H1 (cell line): ENCODE measurements around the gene NR1I2. TPM values are rescaled to one million over a fixed set of nuclear protein-coding genes. Genes with fewer than 3 reads are reported as not detected.

Experiments used
- CTCF ChIA-PET: fragments of 300-600 bp; sonication (Branson Sonifier 250); formaldehyde crosslinking; loops from one replicate; lab custom pipeline; 2021; ENCODE audit not compliant: partially characterized antibody; lab: Charles Lee
- POLR2A ChIA-PET: fragments of 300-600 bp; sonication (Branson Sonifier 250); formaldehyde crosslinking; loops from one replicate; lab custom pipeline; 2021; ENCODE audit warnings: inconsistent platforms; ENCODE audit not compliant: partially characterized antibody; lab: Charles Lee
- DNase-seq, 2 experiments: peaks; one replicate each; pipeline versions ENCODE4 v3.0.0 to v3.0.0-alpha.2; 2010 to 2022; ENCODE audit warnings: low spot score in 2 of 2, low read depth in 1 of 2, mixed read lengths in 1 of 2
- FAIRE-seq: peaks from 2 replicates; lab custom pipeline; 2011; peaks lifted over from hg19 to GRCh38; lab: Jason Lieb, UNC
- H2AFZ ChIP-seq: 2 replicates; pipeline ENCODE4 v1.8.1; 2012; ENCODE audit warnings: low read length, inconsistent platforms
- H2AK5ac ChIP-seq: 2 replicates; pipeline ENCODE4 v1.6.1; 2013; ENCODE audit warnings: low read depth, low read length
- H2BK120ac ChIP-seq: replicated peaks from 2 replicates; pipeline ENCODE3; 2013; ENCODE audit warnings: low read depth, low read length, inconsistent platforms
- H2BK12ac ChIP-seq: 2 replicates; pipeline ENCODE4 v1.6.1; 2013; ENCODE audit warnings: low read depth, low read length
- H2BK15ac ChIP-seq: 2 replicates; pipeline ENCODE4 v1.6.1; 2013; ENCODE audit warnings: low read length
- H2BK20ac ChIP-seq: 2 replicates; pipeline ENCODE4 v1.6.1; 2013; ENCODE audit warnings: low read length
- H2BK5ac ChIP-seq: 2 replicates; pipeline ENCODE4 v1.6.1; 2013; ENCODE audit warnings: low read depth, low read length
- H3K14ac ChIP-seq: 2 replicates; pipeline ENCODE4 v1.6.1; 2013; ENCODE audit warnings: inconsistent platforms; ENCODE audit not compliant: insufficient read length
- H3K18ac ChIP-seq: 2 replicates; pipeline ENCODE4 v1.6.1; 2013; ENCODE audit warnings: low read length; ENCODE audit errors: extremely low read depth
- H3K23ac ChIP-seq: 2 replicates; pipeline ENCODE4 v1.6.1; 2013; ENCODE audit warnings: inconsistent platforms; ENCODE audit not compliant: insufficient read length
- H3K23me2 ChIP-seq: 2 replicates; pipeline ENCODE4 v1.6.1; 2013; ENCODE audit warnings: low read depth, low read length
- H3K27ac ChIP-seq: 2 replicates; pipeline ENCODE4 v1.6.1; 2011; ENCODE audit warnings: low read depth, low read length, inconsistent platforms
- H3K27me3 ChIP-seq, 4 experiments: replicated peaks in 1 of 4; 1 replicate in 1 of 4; 2 replicates in 3 of 4; pipeline versions ENCODE4 v1.6.1 to v1.8.1; 2011 to 2013; ENCODE audit warnings: low read length in 3 of 4, mild to moderate bottlenecking in 3 of 4, inconsistent platforms in 2 of 4, mixed read lengths in 2 of 4, moderate library complexity in 1 of 4; ENCODE audit not compliant: control insufficient read depth in 3 of 4, insufficient read depth in 3 of 4; ENCODE audit errors: extremely low read depth in 1 of 4
- H3K36me3 ChIP-seq, 4 experiments: 2 replicates each; pipeline versions ENCODE4 v1.6.1 to v1.8.1; 2011 to 2013; ENCODE audit warnings: mild to moderate bottlenecking in 4 of 4, low read length in 3 of 4, moderate library complexity in 2 of 4, control low read depth in 1 of 4, inconsistent platforms in 1 of 4; ENCODE audit not compliant: insufficient read depth in 4 of 4, control insufficient read depth in 2 of 4
- H3K4ac ChIP-seq: replicated peaks from 2 replicates; pipeline ENCODE3; 2013; ENCODE audit warnings: low read length, low read depth, mixed read lengths, inconsistent platforms; ENCODE audit not compliant: insufficient read length
- H3K4me1 ChIP-seq, 4 experiments: replicated peaks in 1 of 4; 1 replicate in 1 of 4; 2 replicates in 3 of 4; pipeline versions ENCODE4 v1.6.1 to v1.8.1; 2011 to 2013; ENCODE audit warnings: low read length in 3 of 4, inconsistent platforms in 2 of 4, mixed read lengths in 1 of 4; ENCODE audit not compliant: insufficient read depth in 4 of 4, control insufficient read depth in 3 of 4
- H3K4me2 ChIP-seq, 2 experiments: 2 replicates each; pipeline versions ENCODE4 v1.6.1 to v1.8.1; 2011 to 2013; ENCODE audit warnings: low read depth in 2 of 2, low read length in 2 of 2, control low read depth in 1 of 2, inconsistent platforms in 1 of 2, mild to moderate bottlenecking in 1 of 2; ENCODE audit not compliant: insufficient read depth in 1 of 2
- H3K4me3 ChIP-seq, 4 experiments: fragments of 200-600, 300-600 bp in 1 of 4; sonication (generic), shearing (Covaris generic), sonication (Bioruptor Twin) in 1 of 4; 2 replicates each; pipeline versions ENCODE4 v1.5.1 to v1.8.1; 2011 to 2016; ENCODE audit warnings: low read length in 4 of 4, low read depth in 3 of 4, control low read depth in 2 of 4, inconsistent platforms in 2 of 4, mild to moderate bottlenecking in 2 of 4, mixed read lengths in 1 of 4, moderate library complexity in 1 of 4; ENCODE audit not compliant: insufficient read depth in 2 of 4; ENCODE audit errors: extremely low read depth in 1 of 4
- H3K56ac ChIP-seq: replicated peaks from 2 replicates; pipeline ENCODE3; 2013; ENCODE audit warnings: low read depth, mild to moderate bottlenecking, mixed read lengths, low read length, inconsistent platforms; ENCODE audit not compliant: insufficient read length
- H3K79me1 ChIP-seq: 2 replicates; pipeline ENCODE4 v1.6.1; 2013; ENCODE audit warnings: low read depth, low read length, control low read depth
- H3K79me2 ChIP-seq, 2 experiments: 2 replicates each; pipeline versions ENCODE4 v1.6.1 to v1.8.1; 2012 to 2013; ENCODE audit warnings: low read length in 2 of 2, mild to moderate bottlenecking in 2 of 2, inconsistent platforms in 1 of 2; ENCODE audit not compliant: insufficient read depth in 2 of 2, control insufficient read depth in 1 of 2
- H3K9ac ChIP-seq, 4 experiments: replicated peaks in 1 of 4; 1 replicate in 1 of 4; 2 replicates in 3 of 4; pipeline versions ENCODE4 v1.6.1 to v1.8.1; 2011 to 2013; ENCODE audit warnings: low read depth in 3 of 4, low read length in 3 of 4, control low read depth in 2 of 4, mild to moderate bottlenecking in 2 of 4, moderate library complexity in 2 of 4, inconsistent platforms in 1 of 4; ENCODE audit errors: extremely low read depth in 1 of 4
- H3K9me3 ChIP-seq, 2 experiments: 2 replicates each; pipeline versions ENCODE4 v1.6.1 to v1.8.1; 2012 to 2013; ENCODE audit warnings: mild to moderate bottlenecking in 2 of 2, moderate library complexity in 2 of 2, control low read depth in 1 of 2, inconsistent platforms in 1 of 2, low read depth in 1 of 2, low read length in 1 of 2, mixed read lengths in 1 of 2; ENCODE audit not compliant: insufficient read depth in 2 of 2
- H4K20me1 ChIP-seq, 2 experiments: replicated peaks in 1 of 2; 2 replicates each; pipeline versions ENCODE3 to v1.8.1; 2011 to 2013; ENCODE audit warnings: inconsistent platforms in 2 of 2, low read length in 2 of 2, mild to moderate bottlenecking in 1 of 2; ENCODE audit not compliant: insufficient read depth in 2 of 2, control insufficient read depth in 1 of 2
- H4K5ac ChIP-seq: 2 replicates; pipeline ENCODE4 v1.6.1; 2013; ENCODE audit warnings: low read length, low read depth, mixed read lengths, inconsistent platforms; ENCODE audit not compliant: insufficient read length
- H4K8ac ChIP-seq: 2 replicates; pipeline ENCODE4 v1.8.0; 2013; ENCODE audit warnings: mild to moderate bottlenecking, moderate library complexity, low read length, inconsistent platforms; ENCODE audit not compliant: insufficient read depth; ENCODE audit errors: extremely low read depth
- H4K91ac ChIP-seq: replicated peaks from 2 replicates; pipeline ENCODE3; 2013; ENCODE audit warnings: low read length, mixed read lengths, inconsistent platforms; ENCODE audit not compliant: insufficient read length
- BACH1 ChIP-seq: IDR thresholded peaks from 2 replicates; pipeline ENCODE4 v1.6.1; 2012; ENCODE audit warnings: low read length, improper control_type of control experiment
- EZH2 ChIP-seq: fragments of 200-600 bp; sonication (generic); IDR thresholded peaks from 2 replicates; pipeline ENCODE4 v1.7.1; 2012; ENCODE audit warnings: low read depth, mild to moderate bottlenecking, moderate library complexity, low read length, inconsistent platforms; ENCODE audit not compliant: severe bottlenecking
- KDM4A ChIP-seq: IDR thresholded peaks from one replicate; pipeline ENCODE4 v1.7.1; 2012; ENCODE audit warnings: low read depth, mild to moderate bottlenecking, moderate library complexity, low read length, inconsistent platforms; ENCODE audit not compliant: severe bottlenecking
- KDM5A ChIP-seq: fragments of 200-600 bp; IDR thresholded peaks from 2 replicates; pipeline ENCODE4 v1.7.1; 2012; ENCODE audit warnings: mild to moderate bottlenecking, low read length, inconsistent platforms, mixed read lengths
- NANOG ChIP-seq: IDR thresholded peaks from 2 replicates; pipeline ENCODE4 v1.6.1; 2011; ENCODE audit warnings: low read length, low read depth, mild to moderate bottlenecking, inconsistent platforms; ENCODE audit not compliant: insufficient read depth, poor library complexity, severe bottlenecking
- RAD21 ChIP-seq, 2 experiments: IDR thresholded peaks in 1 of 2; conservative IDR thresholded peaks in 1 of 2; 2 replicates each; pipeline ENCODE4 v1.6.1; 2011; ENCODE audit warnings: low read depth in 2 of 2, low read length in 2 of 2, improper control_type of control experiment in 1 of 2, inconsistent platforms in 1 of 2, mild to moderate bottlenecking in 1 of 2, moderate library complexity in 1 of 2
- SP1 ChIP-seq: IDR thresholded peaks from 2 replicates; pipeline ENCODE4 v1.6.1; 2011; ENCODE audit warnings: low read depth, low read length
- SRF ChIP-seq: IDR thresholded peaks from 2 replicates; pipeline ENCODE4 v1.6.1; 2011; ENCODE audit warnings: mild to moderate bottlenecking, low read depth, low read length, moderate library complexity
- SUZ12 ChIP-seq: fragments of 200-600 bp; sonication (generic); IDR thresholded peaks from 2 replicates; pipeline ENCODE4 v1.6.1; 2012; ENCODE audit warnings: mild to moderate bottlenecking, inconsistent platforms, low read length, moderate library complexity, mixed read lengths
- TEAD4 ChIP-seq: IDR thresholded peaks from 2 replicates; pipeline ENCODE4 v1.6.1; 2012; ENCODE audit warnings: low read depth, low read length, inconsistent platforms, mixed read lengths
- YY1 ChIP-seq: IDR thresholded peaks from 2 replicates; pipeline ENCODE4 v1.6.1; 2011; ENCODE audit warnings: low read depth, mild to moderate bottlenecking, low read length
- WGBS, 2 experiments: shearing (Covaris generic) in 1 of 2; methylation state at CpG; one replicate each; pipeline versions ENCODE4 v1.1.6 to v1.1.7; 2013 to 2015; ENCODE audit warnings: low lambda C conversion rate in 2 of 2, mixed read lengths in 2 of 2, inconsistent platforms in 1 of 2, low coverage in 1 of 2, missing lambda C conversion rate in 1 of 2; ENCODE audit not compliant: insufficient replicate concordance in 2 of 2, insufficient coverage in 1 of 2, insufficient read length in 1 of 2; ENCODE audit errors: extremely low coverage in 1 of 2, missing lambda C conversion rate in 1 of 2; 5-methylcytosine and 5-hydroxymethylcytosine counted together
- polyA plus RNA-seq, 7 experiments: library from polyadenylated mRNA; depleted of rRNA in 3 of 7; stranded (reverse) in 5 of 7; unstranded in 2 of 7; fragments of >200 nt in 5 of 7; fragments of 200-250 nt in 2 of 7; gene quantifications; 1 replicate in 5 of 7; 2 replicates in 1 of 7; 4 replicates in 1 of 7; pipeline versions ENCODE4 v1.2.1 to v1.2.3, GENCODE V29; 2011 to 2013; ENCODE audit warnings: missing spikeins in 2 of 7, mixed read lengths in 2 of 7
- total RNA-seq: library from RNA; stranded (reverse); fragmentation: NEBNext Ultra II Directional; extraction: Animal tissue kit (Norgen Biotek cat#: 25700); gene quantifications from 2 replicates; pipeline ENCODE4 v1.2.1, GENCODE V29; 2021
- TF ChIP-seq, protein P1 (sequence below), 3 experiments: IDR thresholded peaks; 1 replicate in 2 of 3; 2 replicates in 1 of 3; pipeline versions ENCODE4 v1.5.1 to v1.6.1; 2011; ENCODE audit warnings: low read length in 3 of 3, mild to moderate bottlenecking in 3 of 3, inconsistent platforms in 2 of 3, low read depth in 1 of 3, moderate library complexity in 1 of 3; ENCODE audit not compliant: insufficient read depth in 1 of 3; ENCODE audit errors: control extremely low read depth in 1 of 3

The NR1I2 gene
- total and polyA plus RNA-seq, 2 of the 8 experiments (the other 6 are each of a cell fraction or from before 2014, with no cell fraction given), result 0.28 to 1.8 TPM

DNA sequence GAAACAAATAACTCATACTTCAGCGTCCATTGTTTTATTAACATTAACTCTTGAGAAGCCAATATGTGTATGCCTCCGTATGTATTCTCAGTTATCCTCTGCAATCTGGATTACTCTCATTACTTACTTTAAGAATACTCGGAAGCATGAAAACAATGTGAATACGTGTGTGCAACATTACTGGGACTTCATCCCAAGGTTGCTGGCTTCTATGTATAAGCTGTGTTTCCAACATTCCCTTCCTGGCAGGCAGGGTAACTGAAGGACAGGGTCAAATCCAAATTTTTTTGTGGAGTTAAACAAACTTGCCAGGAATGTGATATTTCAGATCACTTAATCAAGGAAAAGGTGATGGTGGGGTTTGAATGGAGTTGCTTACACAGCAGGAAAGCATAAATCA, 34.5 kb upstream of the NR1I2 start:
- no peaks in the 10 kb centered on the region for H4K20me1 ChIP-seq
- H3K23me2 ChIP-seq, result no peaks in the 10 kb centered on the region
- H3K4me1 ChIP-seq, result no peaks in the 10 kb centered on the region
- no peak overlapping the region for H4K91ac ChIP-seq
- H2BK12ac ChIP-seq, result no peak overlapping the region
- H3K27me3 ChIP-seq, result no peaks in the 10 kb centered on the region
- H3K18ac ChIP-seq, result no peak overlapping the region
- WGBS, 2 experiments, result 89% methylated on average over 4 of the region's 4 CpGs; no CpG with 5 or more reads in 1 of the 2 experiments
- H3K36me3 ChIP-seq, result no peaks in the 10 kb centered on the region
- H2AK5ac ChIP-seq, result no peak overlapping the region
- H3K4me3 ChIP-seq, result no peak overlapping the region
- no peak overlapping the region for H3K4ac ChIP-seq
- no peak overlapping the region for H2BK5ac ChIP-seq
- H3K14ac ChIP-seq, result no peak overlapping the region
- no peak overlapping the region for H3K9ac ChIP-seq
- POLR2A ChIA-PET, result interaction anchor here (0.6 to 1.7 kb wide), 2 partner anchors 42 to 296 kb away, joined by 3 to 4 read pairs; no protein-coding TSS in a partner anchor
- no peak overlapping the region for H2BK20ac ChIP-seq
- no peaks in the 10 kb centered on the region for H3K79me1 ChIP-seq
- H3K9me3 ChIP-seq, result no peaks in the 10 kb centered on the region
- no peak overlapping the region for H4K8ac ChIP-seq
- no peak overlapping the region for H3K56ac ChIP-seq
- H3K4me2 ChIP-seq, result no peak overlapping the region
- no peak overlapping the region for H4K5ac ChIP-seq
- no peak overlapping the region for H3K23ac ChIP-seq
- CTCF ChIA-PET, result interaction anchor here (1.0 to 1.2 kb wide), 3 partner anchors 15 to 58 kb away, joined by 3 read pairs; no protein-coding TSS in a partner anchor
- FAIRE-seq, result no peak
- no peak overlapping the region for H2AFZ ChIP-seq
- no peak overlapping the region for H2BK15ac ChIP-seq
- H2BK120ac ChIP-seq, result no peak overlapping the region
- no peak for DNase-seq
- no peak overlapping the region for H3K27ac ChIP-seq
- H3K79me2 ChIP-seq, result no peaks in the 10 kb centered on the region
- TF ChIP-seq BACH1, result no peak
- TF ChIP-seq SRF, result no peak
- TF ChIP-seq YY1, result no peak
- TF ChIP-seq, protein P1, sequence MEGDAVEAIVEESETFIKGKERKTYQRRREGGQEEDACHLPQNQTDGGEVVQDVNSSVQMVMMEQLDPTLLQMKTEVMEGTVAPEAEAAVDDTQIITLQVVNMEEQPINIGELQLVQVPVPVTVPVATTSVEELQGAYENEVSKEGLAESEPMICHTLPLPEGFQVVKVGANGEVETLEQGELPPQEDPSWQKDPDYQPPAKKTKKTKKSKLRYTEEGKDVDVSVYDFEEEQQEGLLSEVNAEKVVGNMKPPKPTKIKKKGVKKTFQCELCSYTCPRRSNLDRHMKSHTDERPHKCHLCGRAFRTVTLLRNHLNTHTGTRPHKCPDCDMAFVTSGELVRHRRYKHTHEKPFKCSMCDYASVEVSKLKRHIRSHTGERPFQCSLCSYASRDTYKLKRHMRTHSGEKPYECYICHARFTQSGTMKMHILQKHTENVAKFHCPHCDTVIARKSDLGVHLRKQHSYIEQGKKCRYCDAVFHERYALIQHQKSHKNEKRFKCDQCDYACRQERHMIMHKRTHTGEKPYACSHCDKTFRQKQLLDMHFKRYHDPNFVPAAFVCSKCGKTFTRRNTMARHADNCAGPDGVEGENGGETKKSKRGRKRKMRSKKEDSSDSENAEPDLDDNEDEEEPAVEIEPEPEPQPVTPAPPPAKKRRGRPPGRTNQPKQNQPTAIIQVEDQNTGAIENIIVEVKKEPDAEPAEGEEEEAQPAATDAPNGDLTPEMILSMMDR (IDR thresholded peaks at IDR 0.05; ENCODE audit: control extremely low read depth in 1 of 3, insufficient read depth in 1 of 3, low read depth in 1 of 3, low read length in 3 of 3), result no peak
- no peak for TF ChIP-seq KDM5A
- no peak for TF ChIP-seq NANOG
- TF ChIP-seq RAD21 (IDR thresholded peaks at IDR 0.05 in 1 of 2, conservative IDR thresholded peaks at IDR 0.05 in 1 of 2; ENCODE audit: low read depth in 2 of 2, low read length in 2 of 2), result no peak
- no peak for TF ChIP-seq SUZ12
- no peak for TF ChIP-seq KDM4A
- no peak for TF ChIP-seq SP1
- no peak for TF ChIP-seq EZH2
- TF ChIP-seq TEAD4, result no peak
